GM18519 (cell line): ENCODE results near the gene COX7C.
"Not testable (repeated sequence)": the region's sequence is repeated elsewhere in the genome, so short reads cannot be mapped to it uniquely, and the experiment has no call there.

Source experiments
- ATAC-seq: cut with Tn5 transposase; IDR thresholded peaks from one replicate; pipeline ENCODE4 v1.9.1; 2021; ENCODE audit warnings: mild to moderate bottlenecking, moderate library complexity; ENCODE audit not compliant: unreplicated experiment, low FRiP score

The COX7C gene

GRCh38 chr5:86660771-86661170 lies 43.0 kb downstream of the COX7C start:
- not testable (repeated sequence) for ATAC-seq

- no peak for ATAC-seq
Observed at GRCh38 chr5:86664173-86664572, 46.4 kb downstream of the COX7C start.

GRCh38 chr5:86665984-86666760 lies 48.4 kb downstream of the COX7C start:
- no peak for ATAC-seq

DNA sequence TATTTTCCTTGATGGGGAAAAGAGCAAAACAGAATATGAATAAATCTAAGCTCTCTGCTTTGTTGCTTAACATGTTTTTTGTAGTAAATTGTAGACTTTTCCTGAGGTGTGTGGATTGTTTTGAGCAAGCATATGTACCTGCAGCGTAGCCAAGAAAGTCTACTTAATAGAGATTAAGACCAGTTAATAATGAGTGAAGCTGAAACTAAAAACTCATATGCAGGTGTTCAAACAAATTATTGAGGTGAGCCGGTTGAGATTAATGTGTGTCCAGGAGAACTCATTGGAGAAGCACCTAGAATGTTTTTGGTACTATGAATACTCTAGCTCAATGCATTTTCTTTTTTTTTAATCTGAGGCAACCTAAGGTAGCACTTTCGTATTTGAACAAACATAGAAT lies 49.2 kb downstream of the COX7C start:
- no peak for ATAC-seq
